B cell (primary cell): Measurements from ENCODE around the gene RC3H2. TPM values are rescaled to one million over a fixed set of nuclear protein-coding genes. Genes with fewer than 3 reads are reported as not detected.

Experiments
- ATAC-seq: fragments of 200-7000 bp; cut with Tn5 transposase; one replicate; pipeline ENCODE4 v1.10.0; 2021; ENCODE audit warnings: low read depth, mild to moderate bottlenecking, moderate number of reproducible peaks, moderate library complexity
- CTCF ChIA-PET: fragments of 350-600 bp; sonication (Branson Sonifier 250); formaldehyde crosslinking; loops from one replicate; lab custom pipeline; 2021; ENCODE audit warnings: antibody characterized with exemption, inconsistent platforms; lab: Charles Lee
- POLR2A ChIA-PET: fragments of 350-600 bp; sonication (Branson Sonifier 250); formaldehyde crosslinking; loops from one replicate; lab custom pipeline; 2021; ENCODE audit warnings: antibody characterized with exemption; lab: Charles Lee
- DNase-seq: peaks from one replicate; pipeline ENCODE4 v3.0.0; 2013
- H2AFZ ChIP-seq: 2 replicates; pipeline ENCODE4 v1.6.1; 2012; ENCODE audit warnings: mild to moderate bottlenecking, low read depth, low read length; ENCODE audit not compliant: insufficient read depth, poor library complexity, severe bottlenecking
- H3K27ac ChIP-seq, 2 donors: 1 replicate in 1 of 2; 2 replicates in 1 of 2; pipeline ENCODE4 v1.5.1; 2012 to 2013; ENCODE audit warnings: low read length in 2 of 2, mild to moderate bottlenecking in 2 of 2, moderate library complexity in 1 of 2
- H3K27me3 ChIP-seq, 4 experiments: fragments of 200-600 bp in 1 of 4; sonication (generic) in 1 of 4; replicated peaks in 1 of 4; 1 replicate in 2 of 4; 2 replicates in 2 of 4; pipeline versions ENCODE4 v1.6.1 to v1.7.0; 2013 to 2016; ENCODE audit warnings: low read length in 3 of 4, mild to moderate bottlenecking in 2 of 4, mixed read lengths in 1 of 4, moderate library complexity in 1 of 4; ENCODE audit not compliant: insufficient read depth in 4 of 4, control insufficient read depth in 3 of 4; ENCODE audit errors: control extremely low read depth in 1 of 4
- H3K36me3 ChIP-seq, 2 experiments: replicated peaks in 1 of 2; 1 replicate in 1 of 2; 2 replicates in 1 of 2; pipeline versions ENCODE4 v1.6.1 to v1.7.1; 2013; ENCODE audit warnings: low read length in 1 of 2; ENCODE audit not compliant: insufficient read depth in 2 of 2, control insufficient read depth in 1 of 2; ENCODE audit errors: control extremely low read depth in 1 of 2, extremely low read depth in 1 of 2
- H3K4me1 ChIP-seq, 2 donors: fragments of 200-600 bp in 1 of 2; sonication (generic) in 1 of 2; 1 replicate in 1 of 2; 2 replicates in 1 of 2; pipeline versions ENCODE4 v1.5.1 to v1.6.1; 2013 to 2017; ENCODE audit warnings: low read length in 2 of 2; ENCODE audit not compliant: control insufficient read depth in 2 of 2, insufficient read depth in 2 of 2
- H3K4me2 ChIP-seq: replicated peaks from 2 replicates; pipeline ENCODE3; 2012; ENCODE audit warnings: mild to moderate bottlenecking, low read depth, low read length; ENCODE audit not compliant: poor library complexity, severe bottlenecking
- H3K4me3 ChIP-seq, 5 experiments: fragments of 200-600 bp in 1 of 5; sonication (generic) in 1 of 5; 1 replicate in 3 of 5; 2 replicates in 2 of 5; pipeline versions ENCODE4 v1.5.1 to v1.7.0; 2011 to 2016; ENCODE audit warnings: low read length in 4 of 5, mild to moderate bottlenecking in 4 of 5, low read depth in 2 of 5, control low read depth in 1 of 5, moderate library complexity in 1 of 5; ENCODE audit not compliant: insufficient read depth in 1 of 5; ENCODE audit errors: control extremely low read depth in 1 of 5, extremely low read depth in 1 of 5
- H3K79me2 ChIP-seq: fragments of 200-600 bp; sonication (generic); one replicate; pipeline ENCODE4 v1.6.0; 2016; ENCODE audit warnings: low read length; ENCODE audit not compliant: control insufficient read depth, insufficient read depth
- H3K9ac ChIP-seq: fragments of 200-600 bp; sonication (generic); 2 replicates; pipeline ENCODE4 v1.6.1; 2017; ENCODE audit warnings: mild to moderate bottlenecking, low read length, moderate library complexity
- H3K9me3 ChIP-seq, 3 donors: one replicate each; pipeline versions ENCODE4 v1.6.1 to v1.7.1; 2013; ENCODE audit warnings: low read length in 2 of 3; ENCODE audit not compliant: control insufficient read depth in 2 of 3, insufficient read depth in 1 of 3; ENCODE audit errors: control extremely low read depth in 1 of 3
- H4K20me1 ChIP-seq: 2 replicates; pipeline ENCODE4 v1.6.0; 2012; ENCODE audit warnings: mild to moderate bottlenecking, low read length; ENCODE audit not compliant: insufficient read depth, control insufficient read depth, poor library complexity, severe bottlenecking
- H3K27ac Mint-ChIP-seq: one replicate; pipeline ENCODE4 v1.8.0; 2021; ENCODE audit warnings: mixed read lengths
- H3K27me3 Mint-ChIP-seq: one replicate; pipeline ENCODE4 v1.8.0; 2021; ENCODE audit warnings: mixed read lengths
- H3K4me1 Mint-ChIP-seq: one replicate; pipeline ENCODE4 v1.8.0; 2021; ENCODE audit warnings: mixed read lengths
- H3K4me3 Mint-ChIP-seq: one replicate; pipeline ENCODE4 v1.8.0; 2021; ENCODE audit warnings: mixed read lengths
- H3K9me3 Mint-ChIP-seq: one replicate; pipeline ENCODE4 v1.8.0; 2022; ENCODE audit warnings: mixed read lengths; ENCODE audit not compliant: insufficient read depth
- CTCF ChIP-seq: fragments of 200-600 bp; IDR thresholded peaks from one replicate; pipeline ENCODE4 v1.8.0; 2022; ENCODE audit warnings: antibody characterized with exemption, mild to moderate bottlenecking
- EZH2 ChIP-seq: IDR thresholded peaks from 2 replicates; pipeline ENCODE4 v1.6.1; 2012; ENCODE audit warnings: borderline replicate concordance, low read depth, mild to moderate bottlenecking, moderate library complexity, low read length; ENCODE audit not compliant: insufficient read depth, poor library complexity, severe bottlenecking
- WGBS: methylation state at CpG from one replicate; pipeline ENCODE4 v1.1.5; 2013; ENCODE audit warnings: missing lambda C conversion rate; ENCODE audit not compliant: insufficient coverage; 5-methylcytosine and 5-hydroxymethylcytosine counted together
- intact Hi-C: fragments of 100-400 bp; cut with micrococcal nuclease; formaldehyde crosslinking; loops from one replicate; pipeline ENCODE4 v1.10.0; 2022
- polyA plus RNA-seq: library from polyadenylated mRNA; depleted of rRNA; stranded (reverse); fragments of >200 nt; gene quantifications from 2 replicates; pipeline ENCODE4 v1.2.3, GENCODE V29; 2012
- total RNA-seq, 2 donors: library from RNA; stranded (reverse); fragments of 120-200 nt in 1 of 2; gene quantifications; 1 replicate in 1 of 2; 2 replicates in 1 of 2; pipeline versions ENCODE4 v1.2.3 to v1.2.4, GENCODE V29; 2013 to 2022

RC3H2 gene
- total and polyA plus RNA-seq, 2 donors (not counting 1 experiment from before 2014, with no cell fraction given): 17.2 to 74.4 TPM

GRCh38 chr9:122940749-122941581 is 35.8 kb upstream of the RC3H2 start, which contains the start of gene RABGAP1:
TSS of gene RABGAP1 (plus strand) at chr9:122941020. CDS start at chr9:122957060, 16,040 bp downstream.
- Mint-ChIP-seq H3K4me1 (peaks cover 35% of the 10 kb centered on the region), H3K27ac (peak within 1 kb of the TSS; percentile 81), H3K27me3 (no peaks in the 10 kb centered on the region), H3K4me3 (peak within 1 kb of the TSS; percentile 89), H3K9me3 (no peaks in the 10 kb centered on the region)
- POLR2A ChIA-PET: interaction anchor here (0.6 to 1.8 kb wide), 12 partner anchors 10 to 1829 kb away, joined by 3 to 34 read pairs (median 4); partner anchors contain the start of genes PDCL, RC3H2, ZBTB26 and ZBTB6
- H3K4me3 ChIP-seq: peak within 1 kb of the TSS; percentile 75 to 85 (median 83)
- CTCF ChIA-PET: interaction anchor here (0.7 to 2.2 kb wide), 6 partner anchors 9 to 399 kb away, joined by 3 to 10 read pairs (median 6); partner anchors contain the start of genes RC3H2, ZBTB26 and ZBTB6
- H3K79me2 ChIP-seq: peaks cover 86% of the 10 kb centered on the region
- TF ChIP-seq EZH2 (no peak), CTCF (no peak)
- H3K4me1 ChIP-seq: peaks cover 16 to 17% of the 10 kb centered on the region in 2 donors
- H3K36me3 ChIP-seq: peaks cover 0 to 12% of the 10 kb centered on the region in 2 experiments
- 2% methylated on average over 27 of the region's 54 CpGs for WGBS
- H3K27ac ChIP-seq: peak within 1 kb of the TSS; percentile 77 to 91
- DNase-seq (peak; percentile 98), ATAC-seq (peak; percentile 99)
- peak within 1 kb of the TSS; percentile 80 for H2AFZ ChIP-seq
- peak within 1 kb of the TSS; percentile 94 for H3K4me2 ChIP-seq
- H3K9ac ChIP-seq: peak within 1 kb of the TSS; percentile 88
- H3K27me3 ChIP-seq: no peaks in the 10 kb centered on the region
- H4K20me1 ChIP-seq: peaks cover 24% of the 10 kb centered on the region
- H3K9me3 ChIP-seq: no peaks in the 10 kb centered on the region
- intact Hi-C loops: loop anchor here (1.0 to 10.0 kb wide), 5 partner anchors 10 to 676 kb away; partner anchors contain the start of genes MRRF, PDCL, RBM18 and RC3H2
